Spinal cord (tissue), 10 donors: ENCODE data around the gene PPP2R1B. TPM values are rescaled to one million over a fixed set of nuclear protein-coding genes. Genes with fewer than 3 reads are reported as not detected.

Experiments
- DNase-seq, 6 donors: peaks; one replicate each; pipeline versions ENCODE4 v3.0.0 to v3.0.0-alpha.2; 2013 to 2015; ENCODE audit warnings: low spot score in 6 of 6, low read depth in 4 of 6
- H3K27ac ChIP-seq: one replicate; pipeline ENCODE4 v1.5.1; 2013; ENCODE audit warnings: low read depth, low read length, control low read depth
- H3K27me3 ChIP-seq: one replicate; pipeline ENCODE4 v1.6.1; 2013; ENCODE audit warnings: low read length; ENCODE audit not compliant: control insufficient read depth, insufficient read depth
- H3K36me3 ChIP-seq: one replicate; pipeline ENCODE4 v1.6.1; 2013; ENCODE audit warnings: low read length; ENCODE audit not compliant: control insufficient read depth, insufficient read depth
- H3K4me1 ChIP-seq: one replicate; pipeline ENCODE4 v1.6.1; 2013; ENCODE audit warnings: low read length; ENCODE audit not compliant: control insufficient read depth, insufficient read depth
- H3K4me3 ChIP-seq: one replicate; pipeline ENCODE4 v1.5.1; 2013; ENCODE audit warnings: low read depth, low read length, control low read depth
- H3K9me3 ChIP-seq: one replicate; pipeline ENCODE4 v1.6.1; 2013; ENCODE audit warnings: low read length; ENCODE audit not compliant: control insufficient read depth, insufficient read depth
- WGBS: methylation state at CpG from one replicate; pipeline ENCODE4 v1.1.5; 2013; ENCODE audit warnings: missing lambda C conversion rate; ENCODE audit not compliant: insufficient coverage; 5-methylcytosine and 5-hydroxymethylcytosine counted together
- polyA plus RNA-seq, 2 donors: library from polyadenylated mRNA; unstranded; fragments of 120-200 nt; gene quantifications; one replicate each; pipeline ENCODE4 v1.2.1, GENCODE V29; 2013; ENCODE audit not compliant: insufficient read length in 2 of 2
- total RNA-seq, 2 donors: library from RNA; depleted of rRNA in 1 of 2; stranded (reverse); fragments of 120-200 nt in 1 of 2; fragments of >200 nt in 1 of 2; gene quantifications; one replicate each; pipeline versions ENCODE4 v1.2.3 to v1.2.4, GENCODE V29; 2013 to 2014
- donor health status: healthy.

PPP2R1B gene
- total and polyA plus RNA-seq, 4 donors = 17.4 to 45.1 (median 23.1) TPM

DNA sequence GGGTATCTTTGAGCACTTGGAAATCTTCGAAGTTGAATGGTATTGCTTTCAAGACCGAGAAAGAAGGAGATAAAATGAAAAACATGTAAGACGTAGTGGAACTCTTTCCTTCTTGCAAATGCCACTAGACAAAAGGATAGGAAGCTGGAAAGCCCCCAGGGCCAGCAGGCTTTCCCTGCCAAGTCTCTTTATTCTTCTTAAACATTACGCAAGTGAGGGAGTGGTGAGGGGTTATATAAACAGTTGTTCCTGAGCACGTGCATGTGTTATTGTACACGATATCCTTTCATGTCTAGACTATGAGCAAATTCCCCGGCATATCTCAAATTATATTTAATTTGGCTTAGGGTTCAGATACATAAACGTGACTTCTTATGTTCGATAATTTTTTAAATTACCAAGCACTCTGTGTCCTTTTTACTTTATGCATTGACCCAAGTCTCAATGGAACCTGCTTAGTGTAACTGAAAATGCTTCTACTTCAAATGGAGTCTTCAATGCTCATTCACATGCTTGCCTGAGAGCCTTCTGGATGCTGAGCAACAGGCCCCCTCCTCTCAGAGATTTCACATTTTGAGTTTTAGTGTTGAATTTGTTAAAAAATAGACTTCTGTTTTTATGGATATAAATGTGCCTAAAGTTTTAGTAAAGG is 59.0 kb downstream of the PPP2R1B start:
- peaks cover 4% of the 10 kb centered on the region for H3K4me1 ChIP-seq
- 39% methylated on average over 2 of the region's 9 CpGs for WGBS
- H3K27ac ChIP-seq = no peak overlapping the region
- DNase-seq = peak in 3 of 6 donors; percentile 29 to 72 (median 45)
- no peaks in the 10 kb centered on the region for H3K27me3 ChIP-seq
- peaks cover 14% of the 10 kb centered on the region for H3K36me3 ChIP-seq
- H3K4me3 ChIP-seq = no peak overlapping the region
- H3K9me3 ChIP-seq = no peaks in the 10 kb centered on the region

DNA sequence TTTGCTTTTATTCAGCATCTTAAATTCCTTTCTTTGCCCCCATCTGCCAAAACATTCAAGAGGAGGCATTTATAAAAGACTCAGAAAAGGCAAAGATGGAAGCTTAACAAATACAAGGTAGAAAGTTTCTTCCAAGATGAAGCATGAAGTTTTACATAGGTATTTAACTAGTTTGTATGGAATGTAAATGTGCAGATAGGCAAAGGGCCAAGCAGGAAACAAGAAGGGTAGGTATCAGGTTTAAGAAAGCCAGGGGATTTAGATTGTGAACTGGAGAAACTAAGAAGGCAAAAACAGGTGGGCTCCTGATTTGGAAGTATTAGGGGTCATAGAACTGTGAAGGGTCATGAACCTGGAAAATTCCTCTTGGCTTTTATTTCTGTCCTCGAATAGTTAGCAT is 62.6 kb downstream of the PPP2R1B start:
- Histone ChIP-seq H3K9me3 (no peaks in the 10 kb centered on the region), H3K27ac (no peak overlapping the region), H3K36me3 (peaks cover 10% of the 10 kb centered on the region), H3K27me3 (no peaks in the 10 kb centered on the region), H3K4me1 (peaks cover 4% of the 10 kb centered on the region), H3K4me3 (no peak overlapping the region)
- WGBS = no CpG with 5 or more reads among the region's 1 CpG
- no peak for DNase-seq

DNA sequence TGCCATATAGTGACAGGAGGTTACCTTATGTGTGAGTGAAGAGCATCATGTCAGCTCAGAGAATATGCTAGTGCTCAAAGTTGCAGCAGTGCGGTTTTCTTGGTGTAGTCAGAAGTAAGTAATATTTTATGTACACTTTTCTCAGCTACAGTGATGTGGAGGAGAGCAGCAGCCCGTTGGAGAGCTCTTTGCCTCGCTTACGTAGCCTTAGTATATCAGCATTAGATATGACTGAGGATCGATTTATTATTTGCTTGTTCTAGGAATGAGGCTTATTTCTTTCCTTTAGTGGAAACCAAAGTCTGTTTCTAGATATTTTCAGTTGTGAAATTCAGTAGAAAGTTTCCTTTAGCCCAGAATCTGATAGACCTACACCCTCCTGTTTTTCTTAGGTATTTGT is 63.6 kb downstream of the PPP2R1B start:
- Histone ChIP-seq H3K4me3 (no peak overlapping the region), H3K27ac (no peak overlapping the region), H3K9me3 (no peaks in the 10 kb centered on the region), H3K27me3 (no peaks in the 10 kb centered on the region), H3K36me3 (peaks cover 5% of the 10 kb centered on the region), H3K4me1 (peaks cover 4% of the 10 kb centered on the region)
- DNase-seq = no peak
- WGBS = no CpG with 5 or more reads among the region's 5 CpGs

- Histone ChIP-seq H3K27me3 (no peaks in the 10 kb centered on the region), H3K36me3 (peaks cover 3% of the 10 kb centered on the region), H3K9me3 (no peaks in the 10 kb centered on the region), H3K4me1 (no peaks in the 10 kb centered on the region), H3K4me3 (no peak overlapping the region), H3K27ac (no peak overlapping the region)
- 100% methylated on average over 1 of the region's 1 CpG for WGBS
- no peak for DNase-seq
Measured at GRCh38 chr11:111700162-111700561, 66.0 kb downstream of the PPP2R1B start.

- DNase-seq = no peak
- H3K27me3 ChIP-seq = no peaks in the 10 kb centered on the region
- no peak overlapping the region for H3K27ac ChIP-seq
- H3K9me3 ChIP-seq = no peaks in the 10 kb centered on the region
- no peaks in the 10 kb centered on the region for H3K4me1 ChIP-seq
- H3K4me3 ChIP-seq = no peak overlapping the region
- WGBS = no CpG with 5 or more reads among the region's 1 CpG
- peaks cover under 1% of the 10 kb centered on the region for H3K36me3 ChIP-seq
Measured at GRCh38 chr11:111699579-111700156, 66.5 kb downstream of the PPP2R1B start.

- 100% methylated on average over 1 of the region's 3 CpGs for WGBS
- Histone ChIP-seq H3K27me3 (no peaks in the 10 kb centered on the region), H3K9me3 (no peaks in the 10 kb centered on the region)
Measured at GRCh38 chr11:111698852-111699559, 67.2 kb downstream of the PPP2R1B start.

GRCh38 chr11:111697933-111698371 is 68.2 kb downstream of the PPP2R1B start:
- Histone ChIP-seq H3K4me1 (no peaks in the 10 kb centered on the region), H3K4me3 (no peak overlapping the region), H3K27ac (no peak overlapping the region), H3K36me3 (no peaks in the 10 kb centered on the region), H3K9me3 (no peaks in the 10 kb centered on the region), H3K27me3 (no peaks in the 10 kb centered on the region)
- WGBS = 100% methylated on average over 1 of the region's 1 CpG
- no peak for DNase-seq

More at GRCh38 chr11:111698852-111699559, 67.2 kb downstream of the PPP2R1B start:
- Histone ChIP-seq H3K36me3 (no peaks in the 10 kb centered on the region), H3K27ac (no peak overlapping the region), H3K4me3 (no peak overlapping the region), H3K4me1 (no peaks in the 10 kb centered on the region)
- DNase-seq = no peak

- Histone ChIP-seq H3K4me3 (no peak overlapping the region), H3K4me1 (no peaks in the 10 kb centered on the region), H3K27me3 (no peaks in the 10 kb centered on the region), H3K9me3 (no peaks in the 10 kb centered on the region), H3K36me3 (no peaks in the 10 kb centered on the region), H3K27ac (no peak overlapping the region)
- 92% methylated on average over 1 of the region's 1 CpG for WGBS
- no peak for DNase-seq
Measured at GRCh38 chr11:111696556-111696955, 69.6 kb downstream of the PPP2R1B start.

DNA sequence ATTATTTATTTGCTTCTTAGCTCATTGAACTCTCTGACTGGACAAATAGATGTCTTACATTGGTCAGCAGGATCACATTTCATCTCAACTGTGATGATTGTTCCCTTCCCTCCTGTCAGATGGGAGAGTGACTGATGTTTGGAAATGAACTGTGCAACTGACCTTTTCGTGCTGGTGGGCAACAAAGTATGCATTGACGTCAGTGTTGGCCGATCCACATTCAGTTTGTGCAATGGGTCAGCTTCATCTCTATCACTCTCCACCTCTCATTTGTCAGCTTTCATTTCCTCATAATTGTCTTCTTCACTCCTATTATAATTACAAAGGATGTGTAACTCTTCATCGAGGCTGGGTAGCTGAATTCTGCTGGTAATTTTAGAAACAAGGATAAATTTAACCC is 71.3 kb downstream of the PPP2R1B start:
- no peaks in the 10 kb centered on the region for H3K27me3 ChIP-seq
- no peaks in the 10 kb centered on the region for H3K36me3 ChIP-seq
- peak in 2 of 6 donors; percentile 25 to 50 for DNase-seq
- H3K4me1 ChIP-seq = no peaks in the 10 kb centered on the region
- H3K27ac ChIP-seq = no peak overlapping the region
- no CpG with 5 or more reads among the region's 4 CpGs for WGBS
- no peaks in the 10 kb centered on the region for H3K9me3 ChIP-seq
- no peak overlapping the region for H3K4me3 ChIP-seq
